GM21723 (cell line): ENCODE measurements around the gene ERICH6B.

ENCODE experiments used
- ATAC-seq: cut with Tn5 transposase; IDR thresholded peaks from one replicate; pipeline ENCODE4 v1.9.1; 2021; ENCODE audit warnings: mild to moderate bottlenecking, moderate library complexity; ENCODE audit not compliant: unreplicated experiment

Gene ERICH6B

GRCh38 chr13:45545686-45546409 is 69.7 kb downstream of the ERICH6B start:
- ATAC-seq, result no peak

GRCh38 chr13:45544520-45544919 is 71.0 kb downstream of the ERICH6B start:
- no peak for ATAC-seq

GRCh38 chr13:45542878-45543277 is 72.7 kb downstream of the ERICH6B start:
- ATAC-seq, result no peak

DNA sequence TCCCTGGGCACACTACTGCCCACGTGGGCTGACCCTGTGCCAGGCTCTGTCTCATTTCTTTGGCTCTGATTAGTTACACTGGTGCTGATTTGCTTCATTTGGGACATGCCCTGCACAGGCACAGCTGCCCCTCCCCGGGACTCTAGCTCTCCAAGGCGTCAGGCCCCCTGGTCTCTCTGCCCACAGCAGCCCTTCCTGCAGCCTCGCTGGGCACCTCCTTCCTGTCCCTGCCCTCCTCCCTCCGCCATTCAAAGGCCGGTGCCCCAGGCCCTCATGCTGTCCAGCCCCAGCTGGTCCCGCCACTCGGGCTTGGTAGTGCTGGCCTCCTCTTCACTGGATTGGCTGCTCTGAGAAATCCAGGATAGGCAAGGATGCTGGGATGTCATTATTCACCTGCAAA is 73.1 kb downstream of the ERICH6B start:
- ATAC-seq, result no peak

GRCh38 chr13:45541806-45542205 is 73.7 kb downstream of the ERICH6B start:
- ATAC-seq, result no peak

- no peak for ATAC-seq
Observed at GRCh38 chr13:45540864-45541263, 74.7 kb downstream of the ERICH6B start.

DNA sequence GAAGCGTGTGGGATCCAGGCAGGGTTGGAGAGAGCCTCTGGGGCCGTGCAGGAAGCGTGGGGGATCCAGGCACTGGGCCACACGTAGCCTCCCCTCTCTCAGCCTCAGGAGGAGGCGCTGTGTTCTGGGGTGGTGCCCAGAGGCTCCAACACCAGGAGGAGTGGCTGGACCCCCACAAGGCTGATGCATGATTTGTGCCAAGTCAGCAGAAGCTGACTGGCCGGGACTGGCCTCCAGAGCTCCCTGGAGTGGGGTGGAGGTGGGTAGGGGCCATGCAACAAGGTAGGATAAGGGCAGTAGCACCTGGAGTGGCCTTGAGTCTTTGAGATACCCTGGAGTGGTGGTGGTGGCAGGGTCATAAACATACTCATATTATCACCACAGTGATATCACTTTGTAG is 75.3 kb downstream of the ERICH6B start:
- no peak for ATAC-seq

GRCh38 chr13:45538382-45538781 is 77.2 kb downstream of the ERICH6B start:
- ATAC-seq, result no peak

GRCh38 chr13:45537516-45537915 is 78.0 kb downstream of the ERICH6B start:
- ATAC-seq, result no peak

GRCh38 chr13:45536224-45536623 is 79.3 kb downstream of the ERICH6B start:
- no peak for ATAC-seq

GRCh38 chr13:45534604-45535003 is 80.9 kb downstream of the ERICH6B start:
- ATAC-seq, result no peak

DNA sequence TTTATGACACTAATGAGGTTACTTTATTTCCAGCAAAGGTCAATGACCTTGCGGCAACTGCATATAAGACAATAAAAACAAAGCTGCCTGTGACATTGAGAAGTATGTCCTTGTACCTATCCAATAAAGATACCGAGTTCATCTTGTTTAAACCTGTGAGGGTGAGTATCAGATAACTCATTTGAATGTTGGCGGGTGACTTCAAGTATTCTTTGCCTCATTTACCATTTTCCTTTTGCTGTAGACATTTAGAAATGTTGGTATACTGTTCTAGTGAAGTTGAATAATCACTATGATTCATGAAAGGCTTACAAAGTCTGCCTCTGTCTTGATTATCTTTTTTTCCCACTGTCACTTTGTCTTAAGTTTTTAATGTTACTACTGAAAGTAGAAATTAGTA is 85.8 kb downstream of the ERICH6B start:
- ATAC-seq, result no peak

DNA sequence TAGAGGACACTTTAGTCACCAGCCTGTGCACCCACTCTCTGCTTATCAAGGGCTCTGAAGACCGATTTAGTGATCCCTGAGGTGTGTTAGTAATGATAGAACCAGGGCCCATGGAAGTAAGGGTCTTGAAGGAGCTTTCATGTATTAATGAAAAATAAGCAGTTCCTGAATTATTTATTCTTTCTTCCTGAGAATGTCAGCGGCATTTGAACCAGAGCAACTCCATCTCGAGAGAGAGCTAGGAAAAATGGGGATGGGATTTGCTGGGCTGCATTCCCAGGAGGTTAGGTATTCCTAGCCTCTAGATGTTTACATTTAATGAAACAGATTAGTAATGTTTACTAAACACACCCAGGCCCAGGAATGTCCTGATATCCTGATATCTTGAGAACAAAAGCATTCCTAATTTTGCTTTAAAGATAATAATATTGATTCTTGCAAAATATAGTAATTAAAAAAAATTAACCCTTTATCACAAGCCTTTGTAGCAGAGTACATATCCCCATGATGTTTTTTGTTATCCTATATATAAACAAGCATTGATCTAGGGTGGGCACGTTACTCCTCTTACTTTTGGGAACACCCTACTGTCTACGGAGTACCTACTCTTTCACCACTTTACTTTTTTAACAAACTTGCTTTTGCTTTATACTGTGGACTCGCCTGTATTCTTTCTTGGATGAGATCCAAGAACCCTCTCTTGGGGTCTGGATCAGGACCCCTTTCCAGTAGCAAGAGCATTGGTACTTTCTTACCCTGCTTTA is 87.7 kb downstream of the ERICH6B start:
- no peak for ATAC-seq

GRCh38 chr13:45522571-45522970 is 93.0 kb downstream of the ERICH6B start:
- ATAC-seq, result no peak

DNA sequence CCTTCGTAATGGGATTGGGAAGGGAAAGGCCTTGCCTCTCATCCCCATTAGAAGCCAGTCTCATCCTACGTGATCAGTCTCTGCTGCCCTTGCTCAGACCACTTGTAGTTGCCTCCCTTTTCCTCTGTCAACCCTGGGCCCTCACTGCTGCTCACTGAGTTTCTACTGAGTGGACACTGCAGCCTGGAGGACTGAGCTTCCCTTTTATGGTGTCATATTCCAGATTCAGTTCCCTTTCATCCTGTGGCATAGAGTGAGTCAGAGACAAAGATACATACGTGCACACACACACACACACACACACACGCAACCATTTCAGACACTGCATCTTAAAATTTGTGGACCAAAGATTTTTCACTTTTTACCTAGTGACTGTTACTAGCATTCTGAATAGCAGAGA is 94.2 kb downstream of the ERICH6B start:
- ATAC-seq, result no peak

- ATAC-seq, result no peak
Observed at GRCh38 chr13:45519493-45519892, 96.0 kb downstream of the ERICH6B start.

GRCh38 chr13:45518525-45519245 is 96.9 kb downstream of the ERICH6B start:
- no peak for ATAC-seq

DNA sequence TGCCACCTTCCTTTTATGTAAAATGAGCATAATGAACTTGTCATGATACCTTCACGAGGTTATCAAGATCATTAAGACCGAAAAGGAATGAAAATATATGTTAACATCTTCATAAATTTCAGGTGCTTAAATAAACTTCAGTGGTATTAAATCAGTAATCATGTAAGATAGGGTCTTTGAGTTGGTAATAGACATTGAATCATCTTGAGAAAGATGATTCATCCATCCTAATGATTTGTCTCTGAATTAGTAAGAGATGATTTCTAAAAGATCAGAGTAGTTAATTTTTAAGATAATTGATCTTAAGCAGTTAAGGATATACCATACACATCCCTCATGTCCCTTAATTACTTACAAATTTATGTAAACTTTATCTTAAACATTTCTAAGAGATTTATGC is 98.8 kb downstream of the ERICH6B start:
- no peak for ATAC-seq

GRCh38 chr13:45512098-45512496 is 103.4 kb downstream of the ERICH6B start:
- ATAC-seq, result no peak

DNA sequence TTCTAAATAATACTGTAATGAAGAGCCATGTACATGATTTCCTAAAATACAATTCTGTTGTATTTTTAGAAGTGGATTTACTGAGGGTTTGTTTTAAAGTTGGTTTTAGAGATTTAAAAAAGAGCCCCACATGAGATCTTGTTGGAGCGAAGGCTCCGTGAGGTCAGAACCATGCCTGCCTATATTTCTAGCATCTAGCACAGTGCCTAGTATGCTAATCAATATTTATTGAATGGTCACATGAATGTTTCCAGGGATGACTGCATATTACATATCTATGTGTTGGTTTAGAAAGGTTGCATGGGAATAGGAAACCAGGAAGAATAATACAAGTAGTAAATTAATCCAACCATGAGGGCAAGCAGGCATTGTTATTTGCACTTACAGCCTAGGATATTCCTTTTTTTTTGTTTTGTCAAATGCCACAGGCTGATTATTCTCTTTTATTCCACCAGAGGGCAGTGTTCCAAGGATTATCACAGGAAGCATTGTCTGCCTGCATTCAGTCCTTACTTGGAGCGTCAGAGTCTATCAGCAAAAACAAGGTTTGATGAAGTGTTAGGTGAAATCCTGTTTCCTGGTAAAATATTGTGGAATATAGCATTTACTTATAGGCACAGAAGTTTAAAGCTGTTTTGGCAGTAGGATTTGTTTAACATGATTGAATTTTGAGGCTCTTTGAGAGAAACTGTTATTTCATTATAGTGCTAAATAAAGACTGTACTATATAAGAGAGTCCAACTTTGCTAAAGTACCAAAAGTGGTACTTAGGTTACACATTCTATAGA is 104.0 kb downstream of the ERICH6B start:
- peak; percentile 57 for ATAC-seq

GRCh38 chr13:45510672-45511071 is 104.9 kb downstream of the ERICH6B start:
- no peak for ATAC-seq
